SU-DHL-6 (cell line): ENCODE results near the gene MT1H.

Experiments
- CTCF ChIP-seq: fragments of 200-600 bp; sonication (generic); IDR thresholded peaks from one replicate; pipeline ENCODE4 v1.5.1; 2017; ENCODE audit warnings: antibody characterized with exemption, mild to moderate bottlenecking, low read length, moderate library complexity; ENCODE audit not compliant: insufficient read depth, poor library complexity, severe bottlenecking
- EZH2phosphoT487 ChIP-seq: fragments of 200-600 bp; sonication (generic), shearing (Covaris generic); conservative IDR thresholded peaks from 2 replicates; pipeline ENCODE4 v1.6.1; 2018; ENCODE audit warnings: mild to moderate bottlenecking, antibody characterized with exemption, low read length, moderate library complexity, mixed read lengths

DNA sequence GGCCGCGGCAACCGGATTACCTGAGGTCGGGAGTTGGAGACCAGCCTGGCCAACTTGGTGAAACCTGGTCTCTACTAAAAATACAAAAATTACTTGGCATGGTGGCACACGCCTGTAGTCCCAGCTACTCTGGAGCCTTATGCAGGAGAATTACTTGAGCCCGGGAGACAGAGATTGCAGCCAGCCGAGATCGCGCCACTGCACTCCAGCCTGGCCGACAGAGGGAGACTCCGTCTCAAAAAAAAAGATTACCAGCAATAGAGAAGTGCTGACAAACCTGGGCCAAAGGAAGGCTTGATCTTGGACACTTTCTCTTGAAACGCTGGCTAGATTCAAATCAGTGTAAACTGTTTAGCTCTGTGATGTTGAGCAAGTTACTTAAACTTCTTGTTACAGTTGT is 4.3 kb downstream of the MT1H start:
- TF ChIP-seq CTCF (no peak), EZH2phosphoT487 (no peak)
